GM18909 (cell line): ENCODE results near the gene SQOR.

Experiments used
- ATAC-seq: cut with Tn5 transposase; IDR thresholded peaks from one replicate; pipeline ENCODE4 v1.9.1; 2021; ENCODE audit warnings: mild to moderate bottlenecking; ENCODE audit not compliant: unreplicated experiment, poor library complexity

SQOR gene

GRCh38 chr15:45703670-45704328 lies 69.0 kb downstream of the SQOR start:
- no peak for ATAC-seq

- no peak for ATAC-seq
Measured at GRCh38 chr15:45704329-45705249, 69.8 kb downstream of the SQOR start.

- peak; percentile 83 for ATAC-seq
Measured at GRCh38 chr15:45705510-45706473, 71.0 kb downstream of the SQOR start.

GRCh38 chr15:45710657-45711056 lies 75.8 kb downstream of the SQOR start:
- ATAC-seq, result no peak

GRCh38 chr15:45714590-45715488 lies 80.0 kb downstream of the SQOR start:
- ATAC-seq, result peak; percentile 64

- ATAC-seq, result no peak
Measured at GRCh38 chr15:45715528-45715927, 80.7 kb downstream of the SQOR start.

GRCh38 chr15:45719490-45719889 lies 84.7 kb downstream of the SQOR start:
- no peak for ATAC-seq

GRCh38 chr15:45720183-45720582 lies 85.4 kb downstream of the SQOR start:
- no peak for ATAC-seq

- ATAC-seq, result no peak
Measured at GRCh38 chr15:45728641-45729040, 93.8 kb downstream of the SQOR start.

GRCh38 chr15:45729141-45729540 lies 94.3 kb downstream of the SQOR start:
- ATAC-seq, result no peak

- ATAC-seq, result no peak
Measured at GRCh38 chr15:45731343-45731742, 96.5 kb downstream of the SQOR start.

- ATAC-seq, result no peak
Measured at GRCh38 chr15:45732662-45733061, 97.8 kb downstream of the SQOR start.

GRCh38 chr15:45734260-45734711 lies 99.5 kb downstream of the SQOR start:
- ATAC-seq, result no peak
